ENCODE results near the gene RBM39. TPM values are rescaled to one million over a fixed set of nuclear protein-coding genes. Genes with fewer than 3 reads are reported as not detected.
"Not testable (repeated sequence)": the region's sequence is repeated elsewhere in the genome, so short reads cannot be mapped to it uniquely, and the experiment has no call there.

RBM39 gene
- total RNA-seq, 1 experiment from 2014 or later: 195 TPM

DNA sequence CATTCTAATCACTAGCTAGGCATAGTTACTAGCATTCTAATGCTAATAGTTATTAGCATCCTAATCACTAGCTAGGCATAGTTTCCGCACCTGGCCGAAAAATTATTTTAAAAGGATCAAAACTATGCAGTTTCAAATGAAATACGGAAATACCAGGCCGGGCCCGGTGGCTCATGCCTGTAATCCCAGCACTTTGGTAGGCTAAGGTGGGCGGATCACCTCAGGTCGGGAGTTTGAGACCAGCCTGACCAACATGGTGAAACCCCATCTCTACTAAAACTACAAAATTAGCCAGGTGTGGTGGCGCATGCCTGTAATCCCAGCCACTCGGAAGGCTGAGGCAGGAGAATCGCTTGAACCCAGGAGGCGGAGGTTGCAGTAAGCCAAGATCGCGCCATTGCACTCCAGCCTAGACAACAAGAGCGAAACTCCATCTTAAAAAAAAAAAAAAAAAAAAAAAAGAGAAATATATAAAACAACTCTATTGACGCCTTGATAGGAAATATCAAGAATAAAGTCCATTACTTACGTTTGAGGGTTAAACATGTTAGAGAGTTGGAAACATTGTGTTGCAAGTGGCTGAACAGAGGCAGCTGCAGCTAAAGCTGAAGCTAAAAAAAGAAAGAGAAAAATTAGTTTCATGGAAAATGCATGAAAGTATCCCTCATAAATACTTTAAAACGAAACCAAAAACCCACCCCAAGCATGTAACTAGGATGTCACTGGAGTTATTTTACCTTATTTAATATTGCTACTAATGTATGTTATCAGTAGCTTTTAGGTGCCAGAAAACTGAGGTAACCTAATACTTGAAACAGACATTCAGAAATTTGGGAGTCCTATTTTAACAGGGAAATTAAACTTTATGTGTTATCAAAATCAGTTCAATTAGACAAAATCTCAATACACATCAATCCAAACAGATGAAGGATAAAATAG, 35.2 kb downstream of the RBM39 start:
- not testable (repeated sequence) for DNase-seq (ENCODE audit: low read depth)

- DNase-seq (ENCODE audit: low read depth): not testable (repeated sequence)
Observed at GRCh38 chr20:35705894-35706293, 36.2 kb downstream of the RBM39 start.

- no peak for DNase-seq (ENCODE audit: low read depth)
Observed at GRCh38 chr20:35704514-35705261, 37.4 kb downstream of the RBM39 start.

- no peak for DNase-seq (ENCODE audit: low read depth)
Observed at GRCh38 chr20:35702824-35703695, 39.0 kb downstream of the RBM39 start.

GRCh38 chr20:35702051-35702823, 39.8 kb downstream of the RBM39 start:
- peak; percentile 40 for DNase-seq (ENCODE audit: low read depth)

DNA sequence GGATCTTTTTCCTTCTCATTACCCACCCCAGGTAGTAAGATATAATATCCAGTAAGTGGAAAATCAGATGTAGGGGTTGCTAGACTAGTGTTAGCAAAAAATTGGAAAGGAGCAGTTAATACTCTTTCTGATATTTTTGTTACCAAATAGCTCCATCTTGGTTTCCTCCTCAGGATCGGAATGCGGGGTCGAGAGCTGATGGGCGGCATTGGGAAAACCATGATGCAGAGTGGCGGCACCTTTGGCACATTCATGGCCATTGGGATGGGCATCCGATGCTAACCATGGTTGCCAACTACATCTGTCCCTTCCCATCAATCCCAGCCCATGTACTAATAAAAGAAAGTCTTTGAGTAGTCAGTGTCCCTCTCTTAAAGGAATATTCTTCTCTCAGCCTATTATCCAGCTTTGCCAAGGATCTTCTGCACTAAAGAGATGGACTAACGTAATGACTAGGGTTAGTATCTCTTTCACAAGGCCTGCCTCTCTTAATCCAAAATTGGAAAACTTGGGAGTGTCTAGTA, 41.4 kb downstream of the RBM39 start:
- peak; percentile 37 for DNase-seq (ENCODE audit: low read depth)

GRCh38 chr20:35699957-35700624, 42.0 kb downstream of the RBM39 start:
- no peak for DNase-seq (ENCODE audit: low read depth)

DNA sequence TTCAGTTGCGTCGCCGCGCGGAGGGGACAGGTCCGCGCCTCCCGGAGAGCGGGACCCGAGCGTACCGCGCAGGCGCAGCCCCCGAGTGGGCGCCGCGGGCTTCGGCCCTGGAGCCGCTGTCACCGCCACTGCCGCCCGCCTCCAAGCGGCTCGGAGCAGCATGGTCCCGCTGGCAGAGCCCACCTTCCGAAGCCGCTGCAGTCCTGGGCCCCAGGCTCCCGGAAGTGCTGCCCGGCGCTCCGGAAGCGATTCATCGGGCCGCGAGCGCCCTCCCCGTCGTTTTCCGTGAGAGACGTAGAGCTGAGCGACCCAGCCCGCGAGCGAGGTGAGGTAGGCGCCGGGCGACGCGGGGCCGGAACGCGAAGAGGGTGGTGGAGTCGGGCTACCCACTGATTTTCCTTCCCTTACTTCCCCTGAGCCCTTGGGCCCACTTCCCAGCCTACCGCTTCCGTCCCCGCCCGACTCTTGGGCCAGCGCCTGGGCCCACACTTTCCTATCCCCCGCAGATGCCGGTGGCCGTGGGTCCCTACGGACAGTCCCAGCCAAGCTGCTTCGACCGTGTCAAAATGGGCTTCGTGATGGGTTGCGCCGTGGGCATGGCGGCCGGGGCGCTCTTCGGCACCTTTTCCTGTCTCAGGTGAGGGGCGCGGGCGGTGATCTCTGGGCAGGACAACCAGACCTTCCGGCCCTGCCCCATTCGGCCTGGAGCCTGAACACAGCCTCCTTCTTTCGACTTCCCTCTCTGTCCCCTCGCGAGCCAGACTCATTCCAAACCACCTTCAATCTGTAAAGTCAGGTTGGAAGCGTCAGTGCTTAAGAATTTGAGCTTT, 42.7 kb downstream of the RBM39 start, which contains the start of the genes NFS1 and ROMO1:
NFS1 (minus strand) TSS at position 226 of the 830 bp plus-strand sequence; CDS start at position 162, 64 bp downstream.
ROMO1 (plus strand) TSS at position 279 of the 830 bp plus-strand sequence; CDS start at position 507, 228 bp downstream.
- DNase-seq (ENCODE audit: low read depth): peak; percentile 83

DNA sequence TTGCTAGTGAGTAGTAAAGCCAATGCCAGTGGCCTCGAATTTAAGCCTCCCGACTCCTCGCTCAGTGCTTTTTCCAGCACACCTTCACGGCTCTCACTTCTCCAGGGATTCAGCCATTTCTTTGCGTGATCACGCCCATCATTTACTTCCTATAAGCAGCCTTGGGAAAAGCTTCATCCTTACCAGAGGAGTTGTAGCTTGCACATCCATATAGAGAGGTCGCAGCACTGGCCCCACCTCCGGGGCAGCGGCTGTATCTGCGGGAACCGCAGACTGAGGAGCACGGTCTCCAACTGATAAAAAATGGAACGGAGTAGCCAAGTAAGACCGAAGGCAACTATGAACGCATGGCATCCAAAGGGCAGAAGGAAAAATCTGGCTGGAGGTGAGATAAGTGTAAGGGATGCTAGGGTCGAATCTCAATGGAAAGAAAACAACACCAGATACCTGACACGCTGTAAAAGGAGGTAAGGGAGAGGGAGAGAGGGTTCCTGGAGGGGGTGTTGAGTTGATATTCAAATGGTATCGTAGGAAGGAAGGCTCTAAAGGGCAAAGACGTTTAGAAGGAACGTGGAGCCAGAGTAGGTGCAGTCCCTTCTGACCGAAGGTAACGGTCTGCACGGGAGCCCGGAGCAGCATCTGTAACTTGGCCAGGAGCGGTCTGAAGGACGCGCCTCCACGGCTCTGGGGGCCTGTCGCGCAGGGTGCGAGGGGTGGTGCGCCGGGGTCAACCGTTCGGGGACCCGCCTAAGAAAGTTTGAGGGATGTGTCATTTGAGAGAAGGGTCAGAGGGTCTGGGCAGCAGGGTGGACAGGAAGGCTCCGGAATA, 43.5 kb downstream of the RBM39 start:
- DNase-seq (ENCODE audit: low read depth): no peak

- no peak for DNase-seq (ENCODE audit: low read depth)
Observed at GRCh38 chr20:35697696-35698297, 44.3 kb downstream of the RBM39 start.

DNA sequence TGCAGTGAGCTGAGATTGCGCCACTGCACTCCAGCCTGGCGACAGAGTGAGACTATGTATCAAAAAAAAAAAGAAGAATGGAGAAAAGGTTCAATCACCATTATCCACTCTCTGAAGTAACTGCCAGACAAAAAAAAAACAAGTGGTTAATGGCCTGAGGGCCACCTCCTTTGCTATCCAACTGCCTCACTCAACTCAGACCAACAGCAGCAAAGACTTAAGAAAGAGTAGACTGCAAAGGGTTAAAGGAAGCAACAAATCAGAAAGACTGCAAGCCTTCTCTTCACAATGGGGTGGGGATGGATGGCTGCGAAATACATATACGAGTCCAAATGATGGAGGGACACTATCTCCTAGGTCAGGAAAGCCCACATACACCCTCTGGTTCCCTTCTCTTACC, 46.1 kb downstream of the RBM39 start:
- no peak for DNase-seq (ENCODE audit: low read depth)

GRCh38 chr20:35695245-35695749, 46.8 kb downstream of the RBM39 start:
- no peak for DNase-seq (ENCODE audit: low read depth)

GRCh38 chr20:35690265-35690664, 51.8 kb downstream of the RBM39 start:
- no peak for DNase-seq (ENCODE audit: low read depth)

DNA sequence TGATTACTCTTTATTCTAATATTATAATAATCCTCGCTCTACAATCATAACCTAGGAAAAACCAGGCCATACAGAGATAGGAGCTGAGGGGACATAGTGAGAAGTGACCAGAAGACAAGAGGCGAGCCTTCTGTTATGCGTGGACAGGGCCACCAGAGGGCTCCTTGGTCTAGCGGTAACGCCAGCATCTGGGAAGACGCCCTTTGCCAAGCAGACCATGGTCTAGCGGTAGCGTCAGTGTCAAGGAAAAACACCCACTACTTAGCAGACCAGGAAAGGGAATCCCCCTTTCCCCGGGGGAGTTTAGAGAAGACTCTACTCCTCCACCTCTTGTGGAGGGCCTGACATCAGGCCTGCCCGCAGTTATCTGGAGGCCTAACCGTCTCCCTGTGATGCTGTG, 55.2 kb downstream of the RBM39 start:
- DNase-seq (ENCODE audit: low read depth): peak; percentile 11

GRCh38 chr20:35685368-35685767, 56.7 kb downstream of the RBM39 start:
- DNase-seq (ENCODE audit: low read depth): not testable (repeated sequence)

DNA sequence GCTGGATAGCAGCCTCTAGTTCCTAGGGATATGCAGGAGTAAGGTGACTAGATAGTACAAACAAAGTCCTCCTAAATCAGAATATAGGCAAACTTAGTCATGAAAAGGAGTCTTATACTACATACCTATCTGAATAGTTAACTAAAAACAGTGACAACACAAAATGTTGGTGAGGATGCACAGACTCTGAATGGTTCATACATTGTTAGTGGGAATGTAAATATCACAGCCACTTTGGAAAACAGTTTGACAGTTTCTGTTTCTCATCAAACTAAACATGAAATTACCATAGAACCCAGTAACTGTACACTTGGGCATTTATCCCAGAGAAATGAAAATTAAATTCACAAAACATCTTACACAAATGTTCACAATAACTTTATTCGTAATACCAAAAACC, 60.1 kb downstream of the RBM39 start:
- DNase-seq (ENCODE audit: low read depth): no peak

Data from LHCN-M2 (cell line).